Glomerular visceral epithelial cell (primary cell): ENCODE data around the gene KCNC2.
"Not testable (repeated sequence)": the region's sequence is repeated elsewhere in the genome, so short reads cannot be mapped to it uniquely, and the experiment has no call there.

ENCODE experiments used
- DNase-seq: peaks from one replicate; pipeline ENCODE4 v3.0.0-alpha.2; 2016; ENCODE audit errors: extremely low spot score

KCNC2 gene

GRCh38 chr12:75209812-75210138 lies at the start of gene KCNC2:
Gene KCNC2, minus strand, starts transcription at chr12:75209839.
- no peak for DNase-seq

DNA sequence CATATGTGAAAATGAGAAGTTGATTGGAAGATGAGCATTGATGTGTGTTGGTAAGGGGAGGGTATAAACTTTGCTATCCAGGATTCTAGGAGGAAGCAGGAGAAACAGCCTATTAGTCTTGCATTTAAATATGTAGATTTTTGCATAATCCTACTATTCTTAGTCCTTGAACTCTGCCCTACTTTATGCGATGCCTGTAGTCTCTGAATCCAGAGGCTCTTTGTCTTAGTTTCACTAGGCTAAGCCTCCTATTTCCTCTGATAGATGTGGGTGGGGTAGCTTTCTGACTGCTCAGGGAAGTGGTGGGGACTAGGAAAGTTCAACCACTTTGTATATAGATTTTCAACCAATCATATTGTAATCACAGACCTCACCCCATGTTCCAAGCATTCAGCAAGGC lies 49.5 kb upstream of the KCNC2 start:
- no peak for DNase-seq

GRCh38 chr12:75257510-75257909 lies 47.9 kb upstream of the KCNC2 start:
- no peak for DNase-seq

DNA sequence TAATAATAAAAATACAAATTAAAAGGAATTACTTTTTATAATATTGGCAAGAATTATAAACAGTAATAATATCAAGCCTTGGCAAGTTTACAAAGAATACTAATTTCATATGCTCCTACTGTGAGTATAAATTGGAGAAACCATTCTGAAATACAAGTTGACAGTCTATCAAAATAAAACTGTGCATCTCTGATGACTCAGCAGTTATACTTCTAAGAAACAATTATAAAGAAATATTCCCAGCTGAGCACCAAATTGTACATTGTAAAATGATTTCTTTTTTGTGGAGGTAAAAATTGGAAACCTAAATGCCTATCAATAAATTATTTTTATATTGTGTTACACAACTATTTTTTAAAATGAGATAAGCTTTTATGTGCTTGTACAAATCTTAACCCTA lies 35.5 kb upstream of the KCNC2 start:
- DNase-seq = no peak

GRCh38 chr12:75239987-75240386 lies 30.3 kb upstream of the KCNC2 start:
- DNase-seq = no peak

DNA sequence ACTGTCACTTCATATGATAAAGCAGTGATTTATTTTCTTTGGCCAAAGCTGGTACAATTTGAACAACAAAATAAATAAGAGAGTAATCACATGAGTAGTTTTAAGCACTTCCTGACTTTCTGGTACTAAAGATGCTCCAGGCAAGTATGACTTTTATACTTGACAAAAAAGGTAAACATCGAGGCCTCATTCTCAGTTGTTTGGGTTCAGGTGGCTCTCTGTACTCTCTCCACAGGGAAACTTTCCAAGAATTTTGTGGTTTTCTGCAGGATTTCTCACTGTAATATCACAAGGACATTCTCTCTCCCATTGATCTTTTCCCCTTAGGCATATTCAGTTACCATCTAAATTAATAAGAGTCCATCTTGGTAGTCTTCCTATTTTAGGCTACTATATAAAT lies 26.6 kb upstream of the KCNC2 start:
- no peak for DNase-seq

- DNase-seq = no peak
Observed at GRCh38 chr12:75227132-75227531, 17.5 kb upstream of the KCNC2 start.

DNA sequence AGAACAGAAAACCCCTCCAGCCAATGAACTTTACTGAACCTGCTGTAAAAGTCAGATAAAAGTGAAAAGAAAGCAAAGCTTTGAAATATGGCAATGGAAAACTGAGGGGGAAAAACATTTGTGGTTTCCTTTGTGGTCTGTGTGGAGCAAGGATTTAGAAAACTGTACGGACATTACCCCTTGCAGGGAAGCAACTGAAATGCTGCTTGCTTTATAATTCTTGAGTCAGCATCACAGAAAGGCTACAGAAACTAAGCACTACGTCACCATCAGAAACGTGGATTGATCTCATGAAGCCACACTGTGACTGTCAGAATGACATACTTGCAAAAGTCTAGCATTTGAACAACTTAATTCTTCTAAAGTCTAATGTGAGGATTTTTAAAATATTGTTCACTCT lies 2.4 kb upstream of the KCNC2 start:
- peak; percentile 2 for DNase-seq

GRCh38 chr12:75208856-75209811 lies 505 bp downstream of the KCNC2 start:
- DNase-seq = peak; percentile 39

DNA sequence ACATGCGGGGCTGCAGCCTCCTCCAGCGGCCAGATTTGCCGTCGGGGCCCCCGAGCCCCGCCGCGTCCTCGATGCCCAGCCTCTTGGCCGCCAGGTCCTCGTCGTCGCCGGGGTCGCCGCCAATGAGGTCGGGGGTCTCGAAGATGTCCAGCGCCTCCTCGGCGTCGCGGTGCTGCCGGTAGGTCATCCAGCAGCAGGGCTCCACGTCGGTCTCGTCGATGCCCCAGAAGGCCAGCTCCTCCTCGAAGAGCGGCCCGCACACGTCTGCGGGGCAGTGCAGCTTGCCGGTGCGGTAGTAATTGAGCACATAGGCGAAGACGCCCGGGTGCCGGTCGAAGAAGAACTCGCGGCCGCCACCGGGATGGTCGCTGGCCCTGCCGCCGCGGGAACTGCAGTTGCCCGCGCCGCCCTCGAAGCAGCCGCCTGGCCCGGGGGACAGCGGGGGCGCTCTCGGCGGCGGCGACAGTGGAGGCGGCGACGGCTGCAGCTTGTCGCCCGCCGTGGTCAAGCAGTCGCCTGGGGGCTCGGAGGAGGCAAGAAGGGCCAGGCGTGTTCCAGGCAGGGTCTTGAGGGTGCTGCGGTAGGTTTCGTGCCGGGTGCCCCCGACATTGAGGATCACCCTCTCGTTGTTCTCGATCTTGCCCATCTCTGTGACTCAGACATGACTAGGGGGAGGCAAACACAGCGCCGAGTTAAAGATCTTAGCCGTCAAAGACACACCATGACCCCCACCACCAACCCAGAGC lies 2.1 kb downstream of the KCNC2 start:
- no peak for DNase-seq

DNA sequence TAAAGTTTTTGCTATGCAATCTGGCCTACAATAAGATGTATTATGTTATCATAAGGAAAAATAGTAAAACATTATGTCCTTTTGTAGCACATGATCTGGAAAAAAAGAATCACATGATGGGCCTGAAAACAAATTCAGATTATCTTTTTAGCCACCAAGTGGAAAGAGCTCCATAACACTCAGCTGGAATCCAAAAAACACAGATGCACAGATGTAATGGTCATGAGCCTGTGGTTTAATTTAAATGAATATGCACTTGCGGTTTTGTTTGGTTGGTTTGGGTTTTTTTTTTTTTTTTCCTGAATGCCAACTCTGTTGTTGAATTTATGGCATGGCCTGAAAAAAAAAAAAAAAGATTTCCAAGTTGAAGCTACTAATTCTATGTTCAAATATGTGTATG lies 4.1 kb downstream of the KCNC2 start:
- no peak for DNase-seq

DNA sequence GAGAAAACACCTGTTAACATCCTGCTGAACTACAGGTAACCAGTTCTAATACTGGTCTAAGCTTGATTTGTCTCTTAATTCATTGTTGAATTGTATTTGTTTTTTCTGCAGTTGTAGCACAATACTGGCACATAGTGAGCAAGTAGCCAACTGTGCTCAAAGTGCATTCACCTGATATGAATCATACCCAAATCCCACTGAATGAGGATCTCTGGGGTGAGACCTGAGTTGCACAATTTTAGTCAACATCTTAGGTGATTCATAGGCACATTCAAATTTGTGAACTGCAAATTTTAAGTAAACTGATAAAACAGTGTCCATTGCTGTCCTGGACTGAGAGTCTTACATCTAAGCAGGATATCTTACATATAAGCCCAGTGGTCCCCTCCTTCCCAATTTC lies 12.8 kb downstream of the KCNC2 start:
- no peak for DNase-seq

DNA sequence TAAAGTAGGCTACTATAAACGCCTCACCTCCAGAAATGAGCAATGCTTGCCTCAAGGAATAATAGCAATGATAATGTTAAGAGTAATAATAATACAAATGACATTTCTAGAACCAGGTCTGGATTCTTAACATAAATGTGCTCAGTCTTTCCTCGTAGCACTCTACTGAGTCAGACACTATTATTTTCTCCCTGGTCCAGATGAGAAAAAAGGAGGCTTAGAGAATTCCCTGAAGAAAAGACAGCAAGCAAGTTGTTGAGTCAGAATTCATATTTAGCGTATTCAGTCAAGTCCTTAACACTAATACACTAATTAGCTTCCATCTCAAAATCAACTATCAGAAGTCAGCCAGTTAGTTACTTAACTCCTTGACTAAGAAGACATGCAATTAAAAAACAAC lies 13.2 kb downstream of the KCNC2 start:
- DNase-seq = no peak

GRCh38 chr12:75194250-75194649 lies 15.4 kb downstream of the KCNC2 start:
- DNase-seq = no peak

DNA sequence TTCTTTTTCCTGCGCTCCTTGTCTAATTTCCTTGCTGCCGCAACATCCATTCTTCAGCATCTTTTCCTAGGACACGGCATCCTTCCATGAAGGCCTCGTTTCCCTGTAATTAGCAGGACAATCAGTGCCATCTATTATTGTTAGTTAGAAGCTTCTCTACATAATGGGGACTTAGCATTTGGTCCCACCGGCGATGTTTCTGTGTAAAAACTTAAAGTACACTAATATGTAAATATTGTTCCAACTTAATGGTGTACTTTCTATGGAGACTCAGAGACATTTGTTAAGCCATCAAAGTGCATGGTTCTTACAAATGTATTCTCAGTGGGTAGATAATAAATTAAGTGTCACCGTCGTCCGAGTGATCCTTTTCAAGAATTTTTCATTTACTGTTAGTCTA lies 17.4 kb downstream of the KCNC2 start:
- no peak for DNase-seq

- no peak for DNase-seq
Observed at GRCh38 chr12:75190846-75191245, 18.8 kb downstream of the KCNC2 start.

- DNase-seq = not testable (repeated sequence)
Observed at GRCh38 chr12:75185881-75186280, 23.8 kb downstream of the KCNC2 start.

DNA sequence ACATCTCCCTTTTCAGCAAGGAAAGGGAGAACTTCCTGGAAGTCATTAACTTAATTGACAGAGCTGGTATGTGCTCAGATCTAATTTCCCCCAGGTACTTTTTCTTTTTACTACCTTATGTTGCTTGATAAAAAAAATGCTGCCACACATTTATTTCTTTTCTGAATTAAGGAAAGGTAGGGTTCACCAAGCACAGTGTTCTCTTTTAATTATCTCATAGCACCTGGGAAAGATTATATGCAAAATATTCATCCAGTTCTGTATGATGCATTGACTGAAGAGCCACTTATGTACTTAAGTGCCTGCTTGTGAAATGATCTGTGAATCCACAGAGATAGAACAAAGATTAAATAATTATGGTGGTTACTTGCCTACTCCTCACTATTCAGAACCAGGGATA lies 25.1 kb downstream of the KCNC2 start:
- DNase-seq = no peak

DNA sequence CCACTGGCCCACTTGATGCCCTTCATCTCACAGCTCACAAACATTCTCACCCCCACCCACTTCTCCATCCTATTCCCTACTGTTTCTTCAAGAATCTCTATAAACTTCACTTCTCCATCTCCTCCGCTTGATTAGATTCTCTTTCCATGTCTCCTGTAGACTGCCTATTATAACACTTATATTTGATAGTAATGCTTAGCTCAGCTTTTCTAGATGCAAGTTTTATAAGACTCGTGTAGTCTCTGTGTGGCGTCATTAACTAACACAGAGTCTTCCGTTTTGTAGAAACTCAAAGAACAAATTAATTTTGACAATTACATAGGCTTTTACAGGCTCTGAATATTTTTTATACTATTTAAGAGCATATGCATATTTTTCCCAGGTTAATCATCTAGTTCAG lies 25.7 kb downstream of the KCNC2 start:
- DNase-seq = no peak

GRCh38 chr12:75177997-75178396 lies 31.6 kb downstream of the KCNC2 start:
- DNase-seq = peak; percentile 65

- no peak for DNase-seq
Observed at GRCh38 chr12:75172611-75173010, 37.0 kb downstream of the KCNC2 start.

GRCh38 chr12:75170640-75171185 lies 38.9 kb downstream of the KCNC2 start:
- DNase-seq = no peak

DNA sequence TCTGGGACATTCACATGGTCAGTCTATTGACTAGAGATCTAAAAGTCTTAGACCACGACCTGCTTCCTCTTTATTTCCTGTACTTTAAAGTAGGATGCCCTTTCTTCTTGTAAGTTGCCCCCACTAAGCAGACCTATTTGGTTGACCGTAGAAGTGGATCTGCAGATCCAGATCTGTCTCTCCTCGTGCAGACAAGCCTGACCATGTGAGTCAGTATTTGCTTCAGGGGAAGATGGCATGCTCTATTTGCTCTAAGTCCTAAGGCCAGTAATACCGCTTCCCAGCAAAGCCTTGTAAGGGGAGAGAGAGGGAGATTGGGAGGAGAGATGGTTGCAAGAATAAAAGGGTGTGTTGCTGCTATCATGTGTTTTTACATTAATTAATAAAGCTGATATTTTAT lies 46.8 kb downstream of the KCNC2 start:
- no peak for DNase-seq
